Measurements from ENCODE around the gene CACNA2D1.

- no peak for TF ChIP-seq EZH2 (IDR thresholded peaks at IDR 0.05; ENCODE audit: low read length, unreplicated experiment)
- no peak for TF ChIP-seq CTCF (conservative IDR thresholded peaks at IDR 0.05; ENCODE audit: low read depth, low read length)
- TF ChIP-seq EZH2phosphoT487 (IDR thresholded peaks at IDR 0.05; ENCODE audit: borderline replicate concordance, low read length): no peak
Measured at GRCh38 chr7:82339958-82340357, 103.6 kb downstream of the CACNA2D1 start.

All from PC-3 (cell line).